ENCODE data around the gene ACOT2.

DNA sequence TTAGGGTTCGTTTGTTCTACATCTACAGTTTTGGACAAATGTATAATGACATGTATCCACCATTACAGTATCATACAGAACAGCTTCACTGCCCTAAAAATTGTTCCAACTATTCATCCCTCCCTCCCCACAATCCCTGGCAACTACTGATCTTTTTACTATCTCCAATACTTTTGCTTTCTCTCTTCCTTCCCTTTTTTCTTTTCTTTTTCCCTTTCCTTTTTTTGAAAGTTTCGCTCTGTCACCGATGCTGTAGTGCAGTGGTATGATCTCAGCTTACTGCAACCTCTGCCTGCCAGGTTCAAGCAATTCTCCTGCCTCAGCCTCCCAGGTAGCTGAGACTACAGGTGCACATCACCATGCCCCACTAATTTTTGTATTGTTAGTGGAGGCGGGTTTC lies 20.1 kb downstream of the ACOT2 start:
- TF ChIP-seq POLR2A (IDR thresholded peaks at IDR 0.05; ENCODE audit: low read length), result no peak
- TF ChIP-seq GATA1 (IDR thresholded peaks at IDR 0.05; ENCODE audit: low read depth, low read length), result no peak
